Osteocyte (in vitro differentiated cells): ENCODE data around the gene CNOT2. TPM values are rescaled to one million over a fixed set of nuclear protein-coding genes. Genes with fewer than 3 reads are reported as not detected.
A peak's percentile ranks its signal among the peaks of the same experiment; 100 is the strongest.

Source experiments
- DNase-seq: peaks from one replicate; pipeline ENCODE4 v3.0.0; 2021; ENCODE audit warnings: mixed read lengths; ENCODE audit not compliant: unreplicated experiment; ENCODE audit errors: extremely low spot score
- H3K27ac Mint-ChIP-seq: one replicate; pipeline ENCODE4 v1.8.0; 2021; ENCODE audit warnings: mild to moderate bottlenecking, mixed read lengths; ENCODE audit not compliant: unreplicated experiment
- H3K27me3 Mint-ChIP-seq: one replicate; pipeline ENCODE4 v1.8.0; 2021; ENCODE audit warnings: mixed read lengths; ENCODE audit not compliant: unreplicated experiment
- H3K36me3 Mint-ChIP-seq: one replicate; pipeline ENCODE4 v1.8.0; 2021; ENCODE audit warnings: mixed read lengths; ENCODE audit not compliant: unreplicated experiment
- H3K4me1 Mint-ChIP-seq: one replicate; pipeline ENCODE4 v1.8.0; 2021; ENCODE audit warnings: mixed read lengths; ENCODE audit not compliant: unreplicated experiment
- H3K4me3 Mint-ChIP-seq: one replicate; pipeline ENCODE4 v1.8.0; 2021; ENCODE audit warnings: mild to moderate bottlenecking, moderate library complexity, mixed read lengths; ENCODE audit not compliant: unreplicated experiment
- H3K9me3 Mint-ChIP-seq: one replicate; pipeline ENCODE4 v1.8.0; 2021; ENCODE audit warnings: mixed read lengths; ENCODE audit not compliant: unreplicated experiment
- CTCF ChIP-seq: fragments of 200-600 bp; sonication (generic); IDR thresholded peaks from 2 replicates; pipeline ENCODE4 v1.5.0; 2021; ENCODE audit warnings: antibody characterized with exemption, mild to moderate bottlenecking, moderate library complexity
- total RNA-seq: library from RNA; stranded (reverse); gene quantifications from 2 replicates; pipeline ENCODE4 v1.2.1, GENCODE V29; 2021

CNOT2 gene
- total RNA-seq, 1 donor from 2014 or later: 73.8 TPM

GRCh38 chr12:70230934-70231606, 12.2 kb upstream of the CNOT2 start:
- DNase-seq: no peak
- H3K4me1 Mint-ChIP-seq: no peaks in the 10 kb centered on the region
- H3K27me3 Mint-ChIP-seq: no peaks in the 10 kb centered on the region
- no peak overlapping the region for H3K27ac Mint-ChIP-seq
- TF ChIP-seq CTCF: no peak
- H3K9me3 Mint-ChIP-seq: peaks cover 4% of the 10 kb centered on the region
- H3K4me3 Mint-ChIP-seq: no peak overlapping the region
- H3K36me3 Mint-ChIP-seq: peaks cover 2% of the 10 kb centered on the region

GRCh38 chr12:70236990-70237389, 6.2 kb upstream of the CNOT2 start:
- TF ChIP-seq CTCF: no peak
- Mint-ChIP-seq H3K9me3 (peaks cover 7% of the 10 kb centered on the region), H3K27ac (no peak overlapping the region), H3K36me3 (peaks cover 27% of the 10 kb centered on the region), H3K27me3 (no peaks in the 10 kb centered on the region), H3K4me3 (no peak overlapping the region), H3K4me1 (peaks cover 5% of the 10 kb centered on the region)
- no peak for DNase-seq

- no peak for TF ChIP-seq CTCF
- peaks cover 3% of the 10 kb centered on the region for H3K9me3 Mint-ChIP-seq
- H3K27me3 Mint-ChIP-seq: no peaks in the 10 kb centered on the region
- H3K4me3 Mint-ChIP-seq: no peak overlapping the region
- H3K27ac Mint-ChIP-seq: peak overlapping the region; percentile 0
- H3K4me1 Mint-ChIP-seq: peaks cover 28% of the 10 kb centered on the region
- peaks cover 25% of the 10 kb centered on the region for H3K36me3 Mint-ChIP-seq
- DNase-seq: no peak
Measured at GRCh38 chr12:70240673-70241072, 2.6 kb upstream of the CNOT2 start.

GRCh38 chr12:70241845-70242244, 1.4 kb upstream of the CNOT2 start:
- no peak for TF ChIP-seq CTCF
- H3K4me3 Mint-ChIP-seq: peak overlapping the region; percentile 94
- H3K27ac Mint-ChIP-seq: peak overlapping the region; percentile 98
- H3K9me3 Mint-ChIP-seq: peaks cover 3% of the 10 kb centered on the region
- peaks cover 40% of the 10 kb centered on the region for H3K4me1 Mint-ChIP-seq
- H3K27me3 Mint-ChIP-seq: no peaks in the 10 kb centered on the region
- DNase-seq: no peak
- peaks cover 23% of the 10 kb centered on the region for H3K36me3 Mint-ChIP-seq

GRCh38 chr12:70243510-70244371, 508 bp downstream of the CNOT2 start:
- peaks cover 55% of the 10 kb centered on the region for H3K4me1 Mint-ChIP-seq
- no peak for TF ChIP-seq CTCF
- peak; percentile 85 for DNase-seq
- H3K27me3 Mint-ChIP-seq: no peaks in the 10 kb centered on the region
- H3K27ac Mint-ChIP-seq: peak overlapping the region; percentile 98
- no peaks in the 10 kb centered on the region for H3K9me3 Mint-ChIP-seq
- H3K4me3 Mint-ChIP-seq: peak overlapping the region; percentile 96
- peaks cover 21% of the 10 kb centered on the region for H3K36me3 Mint-ChIP-seq
